HL-60 (cell line): ENCODE measurements around the gene EMP2.

Source experiments
- POLR2AphosphoS5 ChIP-seq: IDR thresholded peaks from 2 replicates; pipeline ENCODE4 v1.6.1; 2012; ENCODE audit warnings: low read depth
- TF ChIP-seq, protein P1 (sequence below): IDR thresholded peaks from one replicate; pipeline ENCODE4 v1.5.1; 2011; ENCODE audit warnings: low read length, control low read depth, inconsistent platforms; ENCODE audit not compliant: insufficient read depth

DNA sequence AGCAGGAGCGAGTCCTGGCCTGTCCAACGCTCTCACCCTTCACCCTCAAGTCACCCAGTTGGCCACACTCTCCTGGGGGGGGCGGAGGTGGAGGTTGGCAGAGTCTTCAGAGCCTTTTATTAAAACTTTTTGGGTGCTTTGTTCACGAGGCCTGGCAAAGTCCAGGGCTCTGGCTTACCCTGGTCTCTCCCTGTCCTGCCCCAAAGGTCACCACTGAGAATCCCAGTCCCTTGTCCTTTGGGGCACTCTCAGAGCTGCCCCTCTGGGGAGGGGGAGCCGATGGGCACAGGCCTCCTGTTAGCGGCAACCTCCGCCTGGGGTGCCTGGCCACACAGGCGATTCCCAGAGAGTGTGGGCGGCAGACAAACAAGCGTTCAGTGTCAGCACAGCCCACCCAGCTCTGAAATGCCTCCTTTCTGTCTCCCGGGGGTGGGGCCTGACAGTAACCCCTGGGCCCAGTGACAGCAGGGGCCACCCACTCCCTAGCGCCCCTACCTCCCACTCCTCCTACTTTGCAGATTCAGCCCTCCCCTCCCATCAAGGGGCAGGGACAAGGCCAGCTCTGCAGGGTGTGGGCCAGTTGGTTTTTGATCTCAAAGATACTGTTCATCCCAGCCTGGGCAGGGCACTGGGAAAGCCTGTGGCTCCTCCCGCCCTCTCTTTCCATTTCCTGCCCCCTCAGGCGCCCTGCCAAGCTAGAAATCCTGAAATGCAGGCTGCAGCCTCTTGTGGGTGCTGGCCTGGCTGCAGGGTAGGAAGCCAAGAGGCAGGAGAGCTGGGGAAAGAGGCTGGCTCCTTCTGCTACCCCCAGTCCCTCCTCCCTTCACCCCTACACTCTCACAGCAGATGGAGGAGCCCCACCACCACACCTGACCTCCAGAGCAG lies 36.6 kb upstream of the EMP2 start:
- no peak for TF ChIP-seq POLR2AphosphoS5
- TF ChIP-seq, protein P1, sequence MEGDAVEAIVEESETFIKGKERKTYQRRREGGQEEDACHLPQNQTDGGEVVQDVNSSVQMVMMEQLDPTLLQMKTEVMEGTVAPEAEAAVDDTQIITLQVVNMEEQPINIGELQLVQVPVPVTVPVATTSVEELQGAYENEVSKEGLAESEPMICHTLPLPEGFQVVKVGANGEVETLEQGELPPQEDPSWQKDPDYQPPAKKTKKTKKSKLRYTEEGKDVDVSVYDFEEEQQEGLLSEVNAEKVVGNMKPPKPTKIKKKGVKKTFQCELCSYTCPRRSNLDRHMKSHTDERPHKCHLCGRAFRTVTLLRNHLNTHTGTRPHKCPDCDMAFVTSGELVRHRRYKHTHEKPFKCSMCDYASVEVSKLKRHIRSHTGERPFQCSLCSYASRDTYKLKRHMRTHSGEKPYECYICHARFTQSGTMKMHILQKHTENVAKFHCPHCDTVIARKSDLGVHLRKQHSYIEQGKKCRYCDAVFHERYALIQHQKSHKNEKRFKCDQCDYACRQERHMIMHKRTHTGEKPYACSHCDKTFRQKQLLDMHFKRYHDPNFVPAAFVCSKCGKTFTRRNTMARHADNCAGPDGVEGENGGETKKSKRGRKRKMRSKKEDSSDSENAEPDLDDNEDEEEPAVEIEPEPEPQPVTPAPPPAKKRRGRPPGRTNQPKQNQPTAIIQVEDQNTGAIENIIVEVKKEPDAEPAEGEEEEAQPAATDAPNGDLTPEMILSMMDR, result no peak
